GM18498 (cell line): Measurements from ENCODE around the gene TANGO6.

ENCODE experiments used
- ATAC-seq: cut with Tn5 transposase; IDR thresholded peaks from one replicate; pipeline ENCODE4 v1.9.1; 2021; ENCODE audit warnings: mild to moderate bottlenecking, moderate library complexity; ENCODE audit not compliant: unreplicated experiment

TANGO6 gene

DNA sequence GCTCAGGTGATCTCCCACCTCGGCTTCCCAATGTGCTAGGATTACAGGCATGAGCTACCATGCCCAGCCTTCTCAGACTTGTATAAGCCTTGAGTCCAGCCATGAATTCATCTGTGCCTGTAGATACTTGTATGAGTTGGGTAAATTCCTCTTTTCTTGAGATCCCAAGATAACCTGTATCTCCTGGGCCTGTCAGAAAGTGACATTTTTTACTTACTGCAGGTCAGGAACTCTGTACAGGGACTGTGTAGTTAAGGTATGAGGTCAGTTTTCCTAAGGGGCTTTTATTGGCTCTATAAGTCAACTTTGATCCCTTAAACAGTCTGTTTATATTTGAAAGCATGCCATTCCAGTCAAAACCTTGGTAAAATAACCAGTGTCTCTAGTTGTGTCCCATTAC is 155.8 kb downstream of the TANGO6 start:
- ATAC-seq: no peak

DNA sequence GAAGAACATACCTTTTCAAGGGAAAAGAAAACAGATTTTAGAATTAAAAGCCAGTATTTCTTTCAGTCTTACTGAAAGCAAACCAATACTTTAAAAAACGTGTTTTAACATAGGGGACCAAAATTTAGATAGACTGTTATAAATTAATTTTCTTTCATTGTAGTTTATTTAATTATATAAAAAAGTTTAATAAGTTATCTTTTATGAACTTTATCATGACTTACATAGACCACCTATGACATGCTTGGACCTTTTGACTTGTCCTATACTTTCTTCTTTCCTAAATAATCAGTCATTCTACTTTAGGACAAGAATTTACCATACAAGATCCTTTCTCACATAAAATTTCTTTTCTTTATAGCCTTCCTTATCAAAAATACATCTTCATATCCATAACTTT is 160.2 kb downstream of the TANGO6 start:
- no peak for ATAC-seq

DNA sequence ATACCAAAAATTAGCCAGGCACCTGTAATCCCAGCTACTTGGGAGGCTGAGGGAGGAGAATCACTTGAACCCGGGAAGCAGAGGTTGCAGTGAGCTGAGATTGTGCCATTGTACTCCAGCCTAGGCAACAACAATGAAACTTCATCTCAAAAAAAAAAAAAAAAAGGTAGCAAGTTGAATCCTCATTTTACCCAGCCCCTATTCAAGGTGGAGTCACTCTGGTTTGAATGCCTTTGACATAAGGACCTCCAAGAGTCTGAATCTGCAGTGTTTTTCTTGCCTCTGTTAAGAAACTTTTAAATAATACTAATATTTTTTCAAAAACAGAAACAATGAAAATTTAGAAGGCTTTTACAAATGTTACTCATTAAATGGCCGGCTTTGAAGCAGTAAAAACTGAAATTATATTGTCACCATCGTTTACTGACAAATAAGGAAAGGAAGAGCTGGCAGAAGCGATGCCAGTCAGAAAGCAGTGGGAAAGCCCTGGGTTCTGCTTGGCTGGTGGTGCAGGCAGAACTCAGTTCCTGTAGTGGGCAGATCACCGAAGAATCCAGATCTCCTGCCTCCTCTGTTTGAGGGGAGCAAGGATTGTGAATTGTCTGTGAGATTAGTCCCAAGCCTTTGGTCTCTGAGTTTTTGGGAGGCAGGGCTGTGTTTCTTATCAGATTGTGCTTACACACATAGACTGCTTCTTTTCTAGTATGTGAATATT is 162.5 kb downstream of the TANGO6 start:
- no peak for ATAC-seq

DNA sequence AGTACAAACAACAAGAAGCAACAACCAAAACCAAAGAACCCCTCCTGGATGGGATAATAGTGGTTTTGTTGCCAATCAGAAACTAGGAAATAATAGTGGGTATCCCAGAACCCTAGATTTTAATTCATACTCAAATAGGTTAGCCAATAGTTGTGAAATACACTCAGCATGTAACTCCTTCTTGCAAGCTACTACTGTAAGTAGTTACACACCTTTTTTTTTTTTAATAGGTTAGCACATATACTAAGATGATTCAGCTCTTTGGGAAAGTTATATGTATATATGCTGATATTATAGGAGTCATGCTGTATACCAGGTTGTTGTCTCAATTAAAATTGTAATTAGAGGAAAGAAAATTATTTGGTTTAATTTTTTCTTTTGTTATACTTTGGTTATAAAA is 169.6 kb downstream of the TANGO6 start:
- no peak for ATAC-seq

DNA sequence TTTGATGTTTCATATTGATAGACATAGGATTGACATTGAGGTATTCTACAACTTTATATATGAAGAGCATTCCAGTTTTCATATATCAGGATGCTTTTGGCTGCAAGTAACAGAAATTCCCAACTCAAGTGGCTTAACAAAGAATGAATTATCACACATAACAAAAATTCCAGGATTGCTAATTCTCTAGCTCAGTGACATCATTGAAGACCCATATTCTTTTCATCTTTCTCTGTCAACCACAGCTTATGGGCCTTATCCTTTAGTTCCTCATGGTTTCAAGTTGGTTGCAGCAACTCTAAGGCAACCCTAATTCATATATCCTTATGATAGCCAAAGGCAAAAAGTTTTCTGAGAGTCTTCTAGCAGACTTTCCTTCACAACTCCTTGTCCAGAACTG is 170.7 kb downstream of the TANGO6 start:
- ATAC-seq: no peak

DNA sequence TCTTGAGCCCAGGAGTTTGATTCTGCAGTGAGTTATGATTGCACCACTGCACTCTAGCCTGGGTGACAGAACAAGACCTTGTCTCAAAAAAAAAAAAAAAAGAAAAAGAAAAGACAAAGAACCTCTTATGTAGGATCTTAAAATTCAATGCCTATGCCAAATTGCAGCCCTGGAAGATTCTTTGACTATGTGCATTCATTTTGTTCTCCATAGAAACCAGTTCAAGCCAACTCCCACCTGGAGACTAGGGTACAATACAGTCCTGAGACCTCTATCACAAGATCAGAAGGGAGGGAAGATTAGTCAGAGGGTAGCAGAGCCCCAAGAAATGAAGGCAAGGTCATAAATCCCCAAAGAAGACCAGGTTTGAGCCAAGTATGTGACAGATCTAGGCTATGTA is 171.5 kb downstream of the TANGO6 start:
- ATAC-seq: no peak

DNA sequence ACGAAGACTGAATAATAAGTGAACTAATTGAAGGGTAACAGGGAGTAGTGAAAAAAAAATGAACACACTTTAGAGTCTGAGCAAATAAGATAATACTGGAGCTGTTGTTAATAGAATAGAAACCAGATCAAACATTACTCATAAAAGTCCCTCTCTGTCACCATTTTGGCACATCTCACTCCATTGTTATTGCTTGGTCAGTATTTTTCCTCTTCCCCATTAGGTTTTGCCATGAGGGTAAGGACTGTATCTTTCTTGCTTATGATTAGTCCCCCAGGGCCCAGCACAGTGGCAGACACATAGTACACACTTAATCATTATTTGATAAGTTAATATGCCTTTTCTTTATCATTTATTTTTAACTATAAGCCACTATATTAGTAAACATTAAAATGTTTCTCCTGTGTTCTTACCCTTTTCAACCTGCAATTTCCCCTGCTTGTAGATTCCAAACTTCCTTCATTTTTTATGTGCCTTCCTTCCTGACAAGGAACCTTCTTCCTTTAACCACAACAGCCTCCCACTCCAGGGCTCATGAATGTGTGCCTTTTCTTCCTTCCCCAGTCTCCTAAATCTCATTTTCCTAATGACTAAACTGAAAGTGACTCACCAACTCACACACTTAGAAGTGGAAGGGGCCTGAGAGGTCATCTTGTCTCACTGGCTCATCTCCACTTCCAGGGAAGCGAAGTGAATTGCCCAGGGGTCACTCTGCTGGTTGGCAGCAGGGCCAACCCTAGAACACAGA is 173.9 kb downstream of the TANGO6 start:
- ATAC-seq: no peak

DNA sequence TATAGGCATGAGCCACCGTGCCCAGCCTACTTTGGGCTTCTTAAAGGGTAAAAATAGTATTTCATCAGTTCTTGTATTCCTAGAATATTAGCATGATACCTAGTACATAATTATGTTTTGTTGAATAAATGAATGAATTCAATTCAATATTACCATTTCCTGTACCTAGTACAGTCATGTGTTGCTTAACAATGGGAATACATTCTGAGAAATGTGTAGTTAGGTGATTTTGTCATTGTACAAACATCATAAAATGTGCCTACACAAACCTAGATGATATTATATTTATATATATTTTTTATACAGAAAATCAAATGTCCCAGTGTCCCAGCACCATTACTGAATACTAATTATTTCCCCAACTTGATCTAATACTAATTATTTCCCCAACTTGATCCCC is 176.5 kb downstream of the TANGO6 start:
- ATAC-seq: no peak

DNA sequence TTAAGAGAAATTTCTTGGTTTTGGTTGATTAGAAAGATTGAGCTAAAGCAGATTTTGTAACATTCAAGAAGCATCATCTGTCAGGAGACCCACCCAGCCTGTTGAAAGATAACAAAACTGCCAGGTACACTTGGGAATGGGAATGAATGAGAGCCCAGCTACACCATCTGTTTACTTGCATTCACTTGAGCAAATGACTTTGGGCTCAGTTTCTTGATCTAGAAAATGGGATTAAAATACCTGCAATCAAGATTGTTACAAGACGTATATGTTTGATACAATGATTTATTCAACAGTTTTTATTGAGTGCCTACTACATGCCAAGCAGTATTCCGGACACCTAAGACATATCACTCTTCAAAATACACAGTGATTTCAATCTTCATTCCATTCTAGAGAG is 185.8 kb downstream of the TANGO6 start:
- ATAC-seq: no peak

DNA sequence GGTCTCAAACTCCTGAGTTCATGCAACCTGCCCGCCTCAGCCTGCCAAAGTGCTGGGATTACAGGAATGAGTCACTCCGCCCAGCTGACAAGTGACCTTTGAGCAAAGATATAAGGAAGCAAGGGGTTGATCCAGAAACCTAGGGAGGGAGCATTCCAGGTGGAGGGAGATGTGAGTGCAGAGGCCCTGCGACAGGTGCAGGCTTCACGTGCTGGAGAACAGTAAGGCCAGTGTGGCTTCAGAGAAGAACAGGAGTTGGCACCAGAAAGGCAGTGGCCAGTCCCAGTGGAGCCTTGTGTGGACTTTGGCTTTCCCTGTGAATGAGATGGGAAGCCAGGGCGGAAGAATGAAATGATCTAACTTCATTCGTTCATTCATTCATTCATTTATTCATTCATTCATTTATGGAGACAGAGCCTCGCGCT is 188.6 kb downstream of the TANGO6 start:
- ATAC-seq: no peak

DNA sequence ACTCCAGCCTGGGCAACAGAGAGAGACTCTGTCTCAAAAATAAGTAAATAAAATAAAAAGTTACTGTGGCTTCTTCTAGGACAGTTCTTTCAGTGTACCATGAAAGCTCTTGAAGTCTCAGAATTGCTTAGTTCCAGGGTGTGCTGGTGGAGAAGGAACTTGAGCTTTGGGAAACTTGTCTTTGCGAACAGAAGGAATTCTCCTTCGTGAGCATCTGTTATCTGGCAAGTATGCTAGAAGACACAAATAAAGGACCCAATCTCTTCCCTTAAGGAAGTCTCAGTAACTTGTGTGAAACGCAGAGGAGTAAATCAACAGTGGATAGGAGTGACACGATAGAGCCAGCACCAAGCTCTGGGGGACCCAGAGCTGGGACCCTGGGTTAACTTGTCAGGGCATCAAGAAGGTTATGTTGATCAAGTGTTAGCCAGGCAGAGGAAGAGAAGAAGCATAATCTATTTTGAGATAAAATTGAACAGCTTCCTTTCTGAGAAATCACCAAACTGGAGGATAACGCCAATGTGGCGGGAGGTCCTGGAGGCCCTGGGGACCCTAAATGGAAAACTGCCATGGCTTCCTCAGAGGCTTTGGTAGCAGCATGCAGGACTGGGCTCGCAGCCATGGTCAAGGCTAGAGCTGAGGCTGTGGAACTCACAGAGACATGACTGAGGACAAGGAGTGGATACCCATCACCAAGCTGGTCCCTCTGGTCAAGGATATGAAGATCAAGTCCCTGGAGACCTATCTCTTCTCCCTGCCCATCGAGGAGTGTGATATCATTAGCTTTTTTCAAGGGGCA is 190.0 kb downstream of the TANGO6 start:
- no peak for ATAC-seq

DNA sequence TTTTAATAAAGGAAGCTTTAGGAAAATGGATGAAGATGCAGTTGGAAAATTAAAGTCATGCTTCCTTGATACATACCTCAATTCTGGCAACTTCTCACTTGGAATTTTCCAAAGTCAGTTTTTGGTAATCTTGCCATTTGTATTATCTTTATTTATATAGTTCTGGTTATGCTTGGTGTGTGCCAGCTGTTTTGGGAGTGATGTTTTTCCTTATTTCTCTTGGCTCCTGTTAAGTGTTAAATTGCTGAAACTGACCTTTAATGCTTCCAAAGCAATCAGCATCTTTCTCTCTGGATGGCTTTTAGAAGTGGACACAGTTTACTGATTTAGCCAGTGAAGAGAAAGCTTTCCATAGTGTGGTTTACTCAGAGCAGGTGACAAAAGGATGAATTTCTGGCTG is 192.0 kb downstream of the TANGO6 start:
- no peak for ATAC-seq

DNA sequence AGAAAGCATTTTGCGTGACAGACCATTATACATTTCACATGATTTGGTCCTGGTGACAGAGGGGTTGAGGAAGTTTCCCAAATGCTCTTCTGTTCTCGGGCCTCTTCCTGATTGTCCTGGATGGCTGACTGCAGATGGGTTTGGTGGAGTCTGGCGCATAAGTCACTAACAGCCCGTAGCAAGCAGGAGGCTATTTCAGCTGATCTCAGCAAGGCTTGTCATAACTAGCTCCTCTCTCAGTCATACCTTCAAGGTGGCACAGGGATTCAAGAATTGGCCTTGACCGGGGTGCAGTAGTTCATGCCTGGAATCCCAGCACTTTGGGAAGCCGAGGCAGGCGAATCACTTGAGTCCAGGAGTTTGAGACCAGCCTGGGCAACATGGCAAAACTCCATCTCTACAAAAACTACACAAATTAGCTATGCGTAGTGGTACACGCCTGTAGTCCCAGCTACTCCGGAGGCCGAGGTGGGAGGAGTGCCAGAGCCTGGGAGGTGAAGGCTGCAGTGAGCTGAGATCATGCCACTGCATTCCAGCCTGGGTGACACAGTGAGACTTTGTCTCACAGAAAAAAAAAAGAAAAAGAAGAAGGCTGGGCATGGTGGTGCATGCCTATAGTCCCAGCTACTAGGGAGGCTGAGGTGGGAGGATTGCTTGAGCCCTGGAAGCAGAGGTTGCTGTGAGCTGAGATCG is 193.2 kb downstream of the TANGO6 start:
- ATAC-seq: no peak

DNA sequence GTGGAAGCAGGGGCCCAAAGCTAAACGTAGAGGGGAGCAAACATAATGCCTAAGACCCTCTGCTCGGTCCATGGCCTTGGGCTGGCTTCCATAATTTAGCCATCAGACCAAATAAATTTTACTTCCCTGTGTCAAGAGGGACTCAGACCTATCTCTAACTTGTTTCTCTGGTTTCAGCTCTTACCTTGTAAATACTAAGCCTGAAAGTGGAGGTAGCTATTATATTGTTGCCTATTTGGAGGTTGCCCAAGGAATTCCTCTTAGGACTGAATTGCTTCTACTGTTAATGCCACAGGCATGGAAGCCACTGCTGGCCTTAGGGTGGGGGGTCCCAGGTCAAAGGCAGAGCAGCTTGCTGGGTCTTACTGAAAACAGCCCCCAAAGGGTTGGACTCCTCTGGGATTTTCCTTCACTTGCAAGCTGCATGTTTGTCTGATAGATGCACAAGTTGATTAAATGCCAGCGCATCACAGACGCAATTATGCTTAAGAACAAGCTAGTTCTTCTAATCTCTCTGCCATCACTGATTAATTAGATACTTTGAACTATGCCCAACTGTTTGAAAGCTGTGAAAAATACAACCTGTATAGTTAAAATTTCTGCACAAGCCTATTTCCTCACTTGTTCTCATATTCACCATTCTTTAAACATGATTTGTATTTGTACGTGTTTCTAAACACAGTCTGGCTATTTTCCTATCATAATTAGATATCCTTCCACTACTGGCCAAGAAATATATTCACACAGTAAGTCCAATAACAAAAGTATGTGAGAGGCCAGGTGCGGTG is 194.2 kb downstream of the TANGO6 start:
- ATAC-seq: no peak

DNA sequence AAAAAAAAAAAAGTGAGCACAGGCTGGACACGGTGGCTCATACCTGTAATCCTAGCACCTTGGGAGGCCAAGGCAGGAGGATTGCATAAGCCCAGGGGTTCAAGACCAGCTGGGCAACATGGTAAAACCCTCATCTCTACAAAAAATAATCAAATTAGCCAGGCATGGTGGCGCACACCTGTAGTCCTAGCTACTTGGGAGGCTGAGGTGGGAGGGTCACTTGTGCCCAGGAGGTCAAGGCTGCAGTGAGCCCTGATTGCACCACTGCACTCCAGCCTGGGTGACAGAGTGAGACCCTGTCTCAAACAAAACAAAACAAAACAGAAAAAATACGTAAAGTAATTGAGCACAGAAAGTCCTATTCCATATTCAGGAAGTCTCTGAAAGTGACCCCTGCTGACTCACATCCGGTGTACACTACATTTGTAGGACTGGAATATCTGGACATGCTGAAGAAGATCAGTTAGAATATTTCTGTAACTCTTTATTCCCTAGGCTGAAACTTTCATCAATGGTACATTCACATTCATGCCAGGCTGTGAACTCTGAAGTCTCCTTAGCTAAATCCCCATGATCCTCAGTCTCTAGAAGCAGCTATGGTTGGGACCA is 196.1 kb downstream of the TANGO6 start:
- ATAC-seq: no peak

DNA sequence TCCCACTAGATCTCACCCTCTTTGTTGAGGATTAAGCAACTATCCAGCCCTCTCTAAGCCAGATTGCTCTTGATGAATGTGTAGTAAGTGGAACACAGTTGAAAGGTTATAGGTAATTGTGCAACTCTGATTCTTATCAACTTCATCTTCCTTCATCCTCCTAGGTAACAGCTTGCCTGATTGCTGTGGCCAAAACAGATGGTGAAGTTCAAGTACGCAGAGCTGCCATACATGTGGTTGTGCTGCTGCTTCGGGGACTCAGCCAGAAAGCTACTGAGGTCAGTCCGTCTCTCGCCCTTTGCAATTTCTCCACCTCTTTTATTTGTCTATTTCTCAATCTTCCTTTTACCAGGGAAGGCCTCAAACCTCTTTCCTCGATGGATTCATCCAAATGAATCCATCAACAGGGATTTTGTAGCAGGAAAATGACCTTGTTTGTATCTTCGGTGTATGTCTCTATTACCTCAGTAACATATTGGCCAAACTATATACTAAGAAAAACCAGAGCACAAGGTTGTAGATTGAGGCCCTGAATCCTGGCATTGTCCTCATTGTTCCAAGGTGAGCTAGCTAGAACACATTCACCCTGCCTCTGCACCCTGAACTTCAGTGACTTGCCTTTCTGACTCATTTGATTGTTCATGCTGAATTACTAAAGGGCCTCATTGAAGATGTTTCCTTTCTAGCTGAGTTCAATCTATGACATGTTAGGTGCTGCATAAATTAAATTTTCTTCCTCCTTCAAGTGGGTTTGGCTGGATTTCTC is 197.0 kb downstream of the TANGO6 start:
- ATAC-seq: no peak

DNA sequence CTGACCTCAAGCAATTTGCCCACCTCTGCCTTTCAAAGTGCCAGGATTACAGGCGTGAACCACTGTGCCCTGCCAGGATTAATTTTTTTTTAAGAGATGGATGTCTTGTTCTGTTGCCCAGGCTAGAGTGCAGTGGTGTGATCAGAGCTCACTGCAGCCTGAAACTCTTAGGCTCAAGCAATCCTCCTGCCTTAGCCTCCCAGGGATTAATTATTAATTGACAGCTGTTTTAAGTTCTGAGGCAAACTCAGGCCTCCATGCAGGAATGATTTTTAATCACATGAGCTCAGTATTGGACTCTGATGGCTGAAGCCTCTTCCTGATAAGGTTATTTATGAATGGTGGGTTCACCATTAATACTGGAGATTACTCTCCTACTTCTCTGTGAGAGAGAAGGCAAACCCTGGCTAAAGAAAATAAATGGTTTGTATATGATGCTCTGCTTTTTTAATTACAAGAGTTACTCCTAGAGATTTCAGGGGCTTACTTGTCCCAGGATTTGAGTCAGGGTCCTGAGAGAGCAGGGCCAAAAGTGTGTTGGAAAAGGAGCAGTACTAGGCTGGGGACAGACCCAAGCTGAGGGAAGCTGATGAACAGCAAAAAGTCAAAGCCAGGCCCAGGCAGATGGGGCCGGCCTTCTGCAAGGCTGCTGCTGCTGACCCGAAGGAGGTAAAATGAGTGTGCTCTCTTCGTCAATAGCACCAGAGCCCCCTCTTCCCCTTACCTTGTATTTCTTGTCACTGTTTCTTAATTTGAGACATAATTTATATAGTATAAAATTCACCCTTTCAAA is 205.2 kb downstream of the TANGO6 start:
- ATAC-seq: no peak

DNA sequence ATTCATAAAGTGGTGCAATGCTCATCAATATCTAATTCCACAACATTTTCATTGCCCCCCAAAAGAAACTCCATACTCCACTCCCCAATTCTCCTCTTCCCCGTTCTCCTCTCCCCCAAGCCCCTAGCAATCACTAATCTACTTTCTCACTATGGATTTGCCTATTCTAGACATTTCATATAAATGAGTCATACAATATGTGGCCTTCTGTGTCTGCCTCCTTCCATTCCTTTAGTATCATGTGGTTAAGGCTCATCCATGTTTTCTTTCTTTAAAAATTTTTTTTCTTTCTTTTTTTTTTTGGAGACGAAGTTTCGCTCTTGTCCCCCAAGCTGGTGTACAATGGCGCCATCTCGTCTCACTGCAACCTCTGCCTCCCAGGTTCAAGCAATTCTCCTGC is 205.8 kb downstream of the TANGO6 start:
- ATAC-seq: no peak
